H1 (cell line): ENCODE results near the gene OR4K13. TPM values are rescaled to one million over a fixed set of nuclear protein-coding genes. Genes with fewer than 3 reads are reported as not detected.

Experiments used
- CTCF ChIA-PET: fragments of 300-600 bp; sonication (Branson Sonifier 250); formaldehyde crosslinking; loops from one replicate; lab custom pipeline; 2021; ENCODE audit not compliant: partially characterized antibody; lab: Charles Lee
- POLR2A ChIA-PET: fragments of 300-600 bp; sonication (Branson Sonifier 250); formaldehyde crosslinking; loops from one replicate; lab custom pipeline; 2021; ENCODE audit warnings: inconsistent platforms; ENCODE audit not compliant: partially characterized antibody; lab: Charles Lee
- DNase-seq, 2 experiments: peaks; one replicate each; pipeline versions ENCODE4 v3.0.0 to v3.0.0-alpha.2; 2010 to 2022; ENCODE audit warnings: low spot score in 2 of 2, low read depth in 1 of 2, mixed read lengths in 1 of 2
- FAIRE-seq: peaks from 2 replicates; lab custom pipeline; 2011; peaks lifted over from hg19 to GRCh38; lab: Jason Lieb, UNC
- H2AFZ ChIP-seq: 2 replicates; pipeline ENCODE4 v1.8.1; 2012; ENCODE audit warnings: low read length, inconsistent platforms
- H2AK5ac ChIP-seq: 2 replicates; pipeline ENCODE4 v1.6.1; 2013; ENCODE audit warnings: low read depth, low read length
- H2BK120ac ChIP-seq: replicated peaks from 2 replicates; pipeline ENCODE3; 2013; ENCODE audit warnings: low read depth, low read length, inconsistent platforms
- H2BK12ac ChIP-seq: 2 replicates; pipeline ENCODE4 v1.6.1; 2013; ENCODE audit warnings: low read depth, low read length
- H2BK15ac ChIP-seq: 2 replicates; pipeline ENCODE4 v1.6.1; 2013; ENCODE audit warnings: low read length
- H2BK20ac ChIP-seq: 2 replicates; pipeline ENCODE4 v1.6.1; 2013; ENCODE audit warnings: low read length
- H2BK5ac ChIP-seq: 2 replicates; pipeline ENCODE4 v1.6.1; 2013; ENCODE audit warnings: low read depth, low read length
- H3K14ac ChIP-seq: 2 replicates; pipeline ENCODE4 v1.6.1; 2013; ENCODE audit warnings: inconsistent platforms; ENCODE audit not compliant: insufficient read length
- H3K18ac ChIP-seq: 2 replicates; pipeline ENCODE4 v1.6.1; 2013; ENCODE audit warnings: low read length; ENCODE audit errors: extremely low read depth
- H3K23ac ChIP-seq: 2 replicates; pipeline ENCODE4 v1.6.1; 2013; ENCODE audit warnings: inconsistent platforms; ENCODE audit not compliant: insufficient read length
- H3K23me2 ChIP-seq: 2 replicates; pipeline ENCODE4 v1.6.1; 2013; ENCODE audit warnings: low read depth, low read length
- H3K27ac ChIP-seq: 2 replicates; pipeline ENCODE4 v1.6.1; 2011; ENCODE audit warnings: low read depth, low read length, inconsistent platforms
- H3K27me3 ChIP-seq, 4 experiments: replicated peaks in 1 of 4; 1 replicate in 1 of 4; 2 replicates in 3 of 4; pipeline versions ENCODE4 v1.6.1 to v1.8.1; 2011 to 2013; ENCODE audit warnings: low read length in 3 of 4, mild to moderate bottlenecking in 3 of 4, inconsistent platforms in 2 of 4, mixed read lengths in 2 of 4, moderate library complexity in 1 of 4; ENCODE audit not compliant: control insufficient read depth in 3 of 4, insufficient read depth in 3 of 4; ENCODE audit errors: extremely low read depth in 1 of 4
- H3K36me3 ChIP-seq, 4 experiments: 2 replicates each; pipeline versions ENCODE4 v1.6.1 to v1.8.1; 2011 to 2013; ENCODE audit warnings: mild to moderate bottlenecking in 4 of 4, low read length in 3 of 4, moderate library complexity in 2 of 4, control low read depth in 1 of 4, inconsistent platforms in 1 of 4; ENCODE audit not compliant: insufficient read depth in 4 of 4, control insufficient read depth in 2 of 4
- H3K4ac ChIP-seq: replicated peaks from 2 replicates; pipeline ENCODE3; 2013; ENCODE audit warnings: low read length, low read depth, mixed read lengths, inconsistent platforms; ENCODE audit not compliant: insufficient read length
- H3K4me1 ChIP-seq, 4 experiments: replicated peaks in 1 of 4; 1 replicate in 1 of 4; 2 replicates in 3 of 4; pipeline versions ENCODE4 v1.6.1 to v1.8.1; 2011 to 2013; ENCODE audit warnings: low read length in 3 of 4, inconsistent platforms in 2 of 4, mixed read lengths in 1 of 4; ENCODE audit not compliant: insufficient read depth in 4 of 4, control insufficient read depth in 3 of 4
- H3K4me2 ChIP-seq, 2 experiments: 2 replicates each; pipeline versions ENCODE4 v1.6.1 to v1.8.1; 2011 to 2013; ENCODE audit warnings: low read depth in 2 of 2, low read length in 2 of 2, control low read depth in 1 of 2, inconsistent platforms in 1 of 2, mild to moderate bottlenecking in 1 of 2; ENCODE audit not compliant: insufficient read depth in 1 of 2
- H3K4me3 ChIP-seq, 4 experiments: fragments of 200-600, 300-600 bp in 1 of 4; sonication (generic), shearing (Covaris generic), sonication (Bioruptor Twin) in 1 of 4; 2 replicates each; pipeline versions ENCODE4 v1.5.1 to v1.8.1; 2011 to 2016; ENCODE audit warnings: low read length in 4 of 4, low read depth in 3 of 4, control low read depth in 2 of 4, inconsistent platforms in 2 of 4, mild to moderate bottlenecking in 2 of 4, mixed read lengths in 1 of 4, moderate library complexity in 1 of 4; ENCODE audit not compliant: insufficient read depth in 2 of 4; ENCODE audit errors: extremely low read depth in 1 of 4
- H3K56ac ChIP-seq: replicated peaks from 2 replicates; pipeline ENCODE3; 2013; ENCODE audit warnings: low read depth, mild to moderate bottlenecking, mixed read lengths, low read length, inconsistent platforms; ENCODE audit not compliant: insufficient read length
- H3K79me1 ChIP-seq: 2 replicates; pipeline ENCODE4 v1.6.1; 2013; ENCODE audit warnings: low read depth, low read length, control low read depth
- H3K79me2 ChIP-seq, 2 experiments: 2 replicates each; pipeline versions ENCODE4 v1.6.1 to v1.8.1; 2012 to 2013; ENCODE audit warnings: low read length in 2 of 2, mild to moderate bottlenecking in 2 of 2, inconsistent platforms in 1 of 2; ENCODE audit not compliant: insufficient read depth in 2 of 2, control insufficient read depth in 1 of 2
- H3K9ac ChIP-seq, 4 experiments: replicated peaks in 1 of 4; 1 replicate in 1 of 4; 2 replicates in 3 of 4; pipeline versions ENCODE4 v1.6.1 to v1.8.1; 2011 to 2013; ENCODE audit warnings: low read depth in 3 of 4, low read length in 3 of 4, control low read depth in 2 of 4, mild to moderate bottlenecking in 2 of 4, moderate library complexity in 2 of 4, inconsistent platforms in 1 of 4; ENCODE audit errors: extremely low read depth in 1 of 4
- H3K9me3 ChIP-seq, 2 experiments: 2 replicates each; pipeline versions ENCODE4 v1.6.1 to v1.8.1; 2012 to 2013; ENCODE audit warnings: mild to moderate bottlenecking in 2 of 2, moderate library complexity in 2 of 2, control low read depth in 1 of 2, inconsistent platforms in 1 of 2, low read depth in 1 of 2, low read length in 1 of 2, mixed read lengths in 1 of 2; ENCODE audit not compliant: insufficient read depth in 2 of 2
- H4K20me1 ChIP-seq, 2 experiments: replicated peaks in 1 of 2; 2 replicates each; pipeline versions ENCODE3 to v1.8.1; 2011 to 2013; ENCODE audit warnings: inconsistent platforms in 2 of 2, low read length in 2 of 2, mild to moderate bottlenecking in 1 of 2; ENCODE audit not compliant: insufficient read depth in 2 of 2, control insufficient read depth in 1 of 2
- H4K5ac ChIP-seq: 2 replicates; pipeline ENCODE4 v1.6.1; 2013; ENCODE audit warnings: low read length, low read depth, mixed read lengths, inconsistent platforms; ENCODE audit not compliant: insufficient read length
- H4K8ac ChIP-seq: 2 replicates; pipeline ENCODE4 v1.8.0; 2013; ENCODE audit warnings: mild to moderate bottlenecking, moderate library complexity, low read length, inconsistent platforms; ENCODE audit not compliant: insufficient read depth; ENCODE audit errors: extremely low read depth
- H4K91ac ChIP-seq: replicated peaks from 2 replicates; pipeline ENCODE3; 2013; ENCODE audit warnings: low read length, mixed read lengths, inconsistent platforms; ENCODE audit not compliant: insufficient read length
- CBX8 ChIP-seq: fragments of 300-800, 300-1000 bp; sonication (generic); IDR thresholded peaks from 2 replicates; pipeline ENCODE4 v1.7.1; 2016; ENCODE audit warnings: low read depth, low read length, borderline replicate concordance
- CEBPB ChIP-seq: IDR thresholded peaks from 2 replicates; pipeline ENCODE4 v1.6.1; 2012; ENCODE audit warnings: low read depth, low read length
- E2F6 ChIP-seq: IDR thresholded peaks from 2 replicates; pipeline ENCODE4 v1.6.1; 2012; ENCODE audit warnings: inconsistent platforms
- KDM5A ChIP-seq: fragments of 200-600 bp; IDR thresholded peaks from 2 replicates; pipeline ENCODE4 v1.7.1; 2012; ENCODE audit warnings: mild to moderate bottlenecking, low read length, inconsistent platforms, mixed read lengths
- PHF8 ChIP-seq: fragments of 200-600 bp; sonication (generic); conservative IDR thresholded peaks from 2 replicates; pipeline ENCODE4 v1.7.1; 2012; ENCODE audit warnings: low read depth, mild to moderate bottlenecking, inconsistent platforms, low read length, moderate library complexity
- POLR2A ChIP-seq, 2 experiments: IDR thresholded peaks; 1 replicate in 1 of 2; 2 replicates in 1 of 2; pipeline ENCODE4 v1.6.1; 2011; ENCODE audit warnings: low read depth in 2 of 2, low read length in 2 of 2, mild to moderate bottlenecking in 2 of 2; ENCODE audit errors: control extremely low read depth in 1 of 2
- RNF2 ChIP-seq: fragments of 200-900, 300-1000 bp; sonication (generic); IDR thresholded peaks from 2 replicates; pipeline ENCODE4 v1.7.1; 2016; ENCODE audit warnings: borderline replicate concordance, low read depth, mild to moderate bottlenecking, antibody characterized with exemption, low read length; ENCODE audit not compliant: poor library complexity, severe bottlenecking; ENCODE audit errors: missing control alignments
- SP2 ChIP-seq: IDR thresholded peaks from 2 replicates; pipeline ENCODE4 v1.6.1; 2012; ENCODE audit warnings: mild to moderate bottlenecking, low read length, inconsistent platforms
- TAF1 ChIP-seq: IDR thresholded peaks from 2 replicates; pipeline ENCODE4 v1.6.1; 2011; ENCODE audit warnings: mild to moderate bottlenecking, low read depth, low read length
- polyA plus RNA-seq, 7 experiments: library from polyadenylated mRNA; depleted of rRNA in 3 of 7; stranded (reverse) in 5 of 7; unstranded in 2 of 7; fragments of >200 nt in 5 of 7; fragments of 200-250 nt in 2 of 7; gene quantifications; 1 replicate in 5 of 7; 2 replicates in 1 of 7; 4 replicates in 1 of 7; pipeline versions ENCODE4 v1.2.1 to v1.2.3, GENCODE V29; 2011 to 2013; ENCODE audit warnings: missing spikeins in 2 of 7, mixed read lengths in 2 of 7
- total RNA-seq: library from RNA; stranded (reverse); fragmentation: NEBNext Ultra II Directional; extraction: Animal tissue kit (Norgen Biotek cat#: 25700); gene quantifications from 2 replicates; pipeline ENCODE4 v1.2.1, GENCODE V29; 2021

Gene OR4K13
- total and polyA plus RNA-seq, 2 of the 8 experiments (the other 6 are each of a cell fraction or from before 2014, with no cell fraction given) = not detected

- Histone ChIP-seq H4K91ac (no peak within 1 kb of the TSS), H3K4me2 (no peak within 1 kb of the TSS), H3K4me1 (no peaks in the 10 kb centered on the region), H2BK15ac (no peak within 1 kb of the TSS), H3K36me3 (no peaks in the 10 kb centered on the region; a peak in 1 of 8 replicates), H3K4me3 (no peak within 1 kb of the TSS), H2BK20ac (no peak within 1 kb of the TSS), H2BK12ac (no peak within 1 kb of the TSS), H3K56ac (no peak within 1 kb of the TSS), H4K5ac (no peak within 1 kb of the TSS), H2AFZ (no peak within 1 kb of the TSS), H3K27ac (no peak within 1 kb of the TSS), H3K9me3 (peaks cover 24 to 35% of the 10 kb centered on the region in 2 experiments), H4K20me1 (no peaks in the 10 kb centered on the region), H3K18ac (no peak within 1 kb of the TSS), H3K23me2 (no peaks in the 10 kb centered on the region), H4K8ac (no peak within 1 kb of the TSS), H3K9ac (no peak within 1 kb of the TSS), H2BK5ac (no peak within 1 kb of the TSS), H2BK120ac (no peak within 1 kb of the TSS), H2AK5ac (no peak within 1 kb of the TSS), H3K14ac (no peak within 1 kb of the TSS), H3K27me3 (no peaks in the 10 kb centered on the region), H3K23ac (no peak within 1 kb of the TSS), H3K79me2 (no peaks in the 10 kb centered on the region), H3K79me1 (no peaks in the 10 kb centered on the region), H3K4ac (no peak within 1 kb of the TSS)
- no peak for TF ChIP-seq E2F6
- TF ChIP-seq TAF1 = no peak
- no peak for TF ChIP-seq SP2
- TF ChIP-seq RNF2 = no peak
- TF ChIP-seq PHF8 = no peak
- no peak for TF ChIP-seq CBX8
- no peak for TF ChIP-seq POLR2A (IDR thresholded peaks at IDR 0.05; ENCODE audit: control extremely low read depth in 1 of 2, low read depth in 2 of 2, low read length in 2 of 2)
- TF ChIP-seq KDM5A = no peak
- no peak for TF ChIP-seq CEBPB
- FAIRE-seq (no peak), DNase-seq (no peak)
- CTCF ChIA-PET = no interaction called here
- POLR2A ChIA-PET = no interaction called here
Observed at GRCh38 chr14:20001863-20002262, 34.0 kb downstream of the OR4K13 start, which contains the start of gene OR4Q2. Gene OR4Q2, plus strand, starts transcription at chr14:20002163.
